Transverse colon (tissue), 4 donors: ENCODE data around the gene EDC3. TPM values are rescaled to one million over a fixed set of nuclear protein-coding genes. Genes with fewer than 3 reads are reported as not detected.

Experiments used
- DNase-seq: peaks from one replicate; pipeline ENCODE4 v3.0.0-alpha.2; 2019
- H3K27ac ChIP-seq, 4 donors: fragments of 200-600 bp; sonication (generic); 2 replicates each; pipeline ENCODE4 v1.5.1; 2016 to 2018; ENCODE audit warnings: inconsistent platforms in 4 of 4
- H3K27me3 ChIP-seq: fragments of 200-600 bp; sonication (generic); 2 replicates; pipeline ENCODE4 v1.5.1; 2017; ENCODE audit warnings: inconsistent platforms
- H3K36me3 ChIP-seq, 4 donors: fragments of 200-600 bp; sonication (generic); 2 replicates each; pipeline ENCODE4 v1.5.1; 2017 to 2019; ENCODE audit warnings: inconsistent platforms in 4 of 4
- H3K4me1 ChIP-seq, 4 donors: fragments of 200-600 bp; sonication (generic); 2 replicates each; pipeline ENCODE4 v1.5.1; 2017 to 2020; ENCODE audit warnings: inconsistent platforms in 4 of 4
- H3K4me3 ChIP-seq, 4 donors: fragments of 200-600 bp; sonication (generic); 1 replicate in 1 of 4; 2 replicates in 3 of 4; pipeline versions ENCODE4 v1.5.1 to v1.6.1; 2017 to 2019; ENCODE audit warnings: inconsistent platforms in 4 of 4
- H3K9me3 ChIP-seq, 2 donors: fragments of 200-600 bp; sonication (generic); 2 replicates each; pipeline ENCODE4 v1.5.1; 2017 to 2019; ENCODE audit warnings: inconsistent platforms in 2 of 2
- CTCF ChIP-seq, 5 experiments: fragments of 200-600 bp in 3 of 5; fragments of 450-650 bp in 2 of 5; sonication (generic) in 3 of 5; IDR thresholded peaks; 1 replicate in 2 of 5; 2 replicates in 3 of 5; pipeline ENCODE4 v1.5.1; 2016 to 2017; ENCODE audit warnings: antibody characterized with exemption in 5 of 5, inconsistent platforms in 3 of 5, mild to moderate bottlenecking in 2 of 5, moderate library complexity in 1 of 5
- EP300 ChIP-seq: sonication (generic); formaldehyde crosslinking; IDR thresholded peaks from one replicate; pipeline ENCODE4 v1.6.1; 2017; ENCODE audit warnings: antibody characterized with exemption, low read depth
- POLR2A ChIP-seq: fragments of 450-650 bp; IDR thresholded peaks from one replicate; pipeline ENCODE4 v1.6.1; 2016; ENCODE audit warnings: antibody characterized with exemption, mild to moderate bottlenecking, moderate library complexity
- POLR2AphosphoS5 ChIP-seq, 3 donors: sonication (generic); formaldehyde crosslinking; IDR thresholded peaks; one replicate each; pipeline ENCODE4 v1.6.1; 2016; ENCODE audit warnings: antibody characterized with exemption in 3 of 3
- WGBS, 2 donors: methylation state at CpG; one replicate each; pipeline ENCODE4 v1.1.5; 2018; ENCODE audit warnings: low coverage in 1 of 2; 5-methylcytosine and 5-hydroxymethylcytosine counted together
- in situ Hi-C, 4 donors: fragments of 200-750 bp; cut with MboI; loops; one replicate each; pipeline versions ENCODE4 v1.15.0 to v1.15.1; 2017; ENCODE audit warnings: low sequenced_read_pairs in 3 of 4, low pct_ligation_motif_present in 1 of 4, low pct_unique_long_range_greater_than_20kb in 1 of 4
- intact Hi-C: fragments of 100-400 bp; cut with DNase I; formaldehyde crosslinking; loops from one replicate; pipeline ENCODE4 v1.15.1; 2023; ENCODE audit warnings: low total_unique reads
- total RNA-seq, 4 donors: library from RNA; depleted of rRNA; stranded (reverse); fragments of >200 nt; gene quantifications; one replicate each; pipeline ENCODE4 v1.1.0, GENCODE V29; 2016

EDC3 gene
- total RNA-seq, 4 donors from 2014 or later: 23.2 to 112 (median 29.4) TPM

- no peak for DNase-seq
- no peaks in the 10 kb centered on the region for H3K9me3 ChIP-seq
- H3K27me3 ChIP-seq: no peaks in the 10 kb centered on the region
- in situ Hi-C loops: no loop called here
- TF ChIP-seq POLR2A (no peak), CTCF (IDR thresholded peaks at IDR 0.05) (no peak), EP300 (no peak), POLR2AphosphoS5 (IDR thresholded peaks at IDR 0.05) (no peak)
- intact Hi-C loops: no loop called here
- H3K4me3 ChIP-seq: no peak overlapping the region
- H3K27ac ChIP-seq: no peak overlapping the region
- no peaks in the 10 kb centered on the region for H3K4me1 ChIP-seq
- 70% methylated on average over 4 of the region's 4 CpGs; no CpG with 5 or more reads in 1 of the 2 donors for WGBS, 2 donors
- no peaks in the 10 kb centered on the region for H3K36me3 ChIP-seq
Observed at GRCh38 chr15:74584779-74585178, 111.0 kb downstream of the EDC3 start.

GRCh38 chr15:74584204-74584603, 111.6 kb downstream of the EDC3 start:
- H3K4me3 ChIP-seq: no peak overlapping the region
- H3K36me3 ChIP-seq: no peaks in the 10 kb centered on the region
- whole genome bisulfite sequencing, 2 donors: 90% methylated on average over 2 of the region's 2 CpGs; no CpG with 5 or more reads in 1 of the 2 donors
- H3K27me3 ChIP-seq: no peaks in the 10 kb centered on the region
- TF ChIP-seq POLR2AphosphoS5 (IDR thresholded peaks at IDR 0.05): no peak
- TF ChIP-seq EP300: no peak
- TF ChIP-seq CTCF (IDR thresholded peaks at IDR 0.05): no peak
- TF ChIP-seq POLR2A: no peak
- no peaks in the 10 kb centered on the region for H3K4me1 ChIP-seq
- in situ Hi-C loops (no loop called here), intact Hi-C loops (no loop called here)
- H3K9me3 ChIP-seq: no peaks in the 10 kb centered on the region
- H3K27ac ChIP-seq: no peak overlapping the region
- no peak for DNase-seq

Other genes starting within 250 kb of the EDC3 start
- gene UBL7, start 234.9 kb downstream of the EDC3 start, total RNA-seq: 100 to 1,000 TPM in 1 of 4 donors, 10 to 100 TPM in 2, 1 to 10 TPM in 1; 4.0 to 157 (median 42.3) TPM
- gene ARID3B, start 154.8 kb downstream of the EDC3 start, total RNA-seq: 10 to 100 TPM in 3 of 4 donors, 1 to 10 TPM in 1; 9.6 to 25.8 (median 12.5) TPM
- 100 to 1,000 TPM; 144 to 420 (median 208) TPM for gene CLK3, start 80.2 kb downstream of the EDC3 start, total RNA-seq
- gene CYP1A1, start 29.5 kb upstream of the EDC3 start, total RNA-seq: 1 to 10 TPM in 1 of 4 donors, under 1 TPM in 1, not detected in 2; 0.55 to 1.1 TPM
- not detected for gene CYP1A2, start 52.8 kb upstream of the EDC3 start, total RNA-seq
- gene CSK, start 86.1 kb upstream of the EDC3 start, total RNA-seq: 100 to 1,000 TPM in 1 of 4 donors, 10 to 100 TPM in 3; 59.7 to 176 (median 73.4) TPM
- 10 to 100 TPM in 1 of 4 donors, not detected in 3; 20.2 TPM for gene LMAN1L, start 116.8 kb upstream of the EDC3 start, total RNA-seq
- not detected for gene CPLX3, start 130.6 kb upstream of the EDC3 start, total RNA-seq
- gene ULK3, start 147.1 kb upstream of the EDC3 start, total RNA-seq: 100 to 1,000 TPM; 138 to 473 (median 312) TPM
- 100 to 1,000 TPM; 154 to 234 (median 193) TPM for gene SCAMP2, start 177.3 kb upstream of the EDC3 start, total RNA-seq
- 100 to 1,000 TPM in 2 of 4 donors, 10 to 100 TPM in 2; 63.1 to 176 (median 98.4) TPM for gene MPI, start 194.0 kb upstream of the EDC3 start, total RNA-seq
- gene FAM219B, start 210.8 kb upstream of the EDC3 start, total RNA-seq: 100 to 1,000 TPM in 1 of 4 donors, 10 to 100 TPM in 3; 62.8 to 428 (median 68.7) TPM
- 100 to 1,000 TPM; 135 to 437 (median 219) TPM for gene COX5A, start 242.0 kb upstream of the EDC3 start, total RNA-seq